HCT116 (cell line): ENCODE measurements around the gene EPHB3.

Source experiments
- CTCF ChIP-seq, 3 experiments: fragments of 200-600 bp in 1 of 3; sonication (generic) in 1 of 3; IDR thresholded peaks in 2 of 3; conservative IDR thresholded peaks in 1 of 3; 2 replicates each; pipeline ENCODE4 v1.5.1; 2012 to 2017; ENCODE audit warnings: low read depth in 2 of 3, low read length in 2 of 3, antibody characterized with exemption in 1 of 3, borderline replicate concordance in 1 of 3, control low read depth in 1 of 3, mild to moderate bottlenecking in 1 of 3, mixed read lengths in 1 of 3, mixed run types in 1 of 3, moderate library complexity in 1 of 3; ENCODE audit not compliant: insufficient read depth in 1 of 3
- EZH2phosphoT487 ChIP-seq: fragments of 200-600 bp; IDR thresholded peaks from 2 replicates; pipeline ENCODE4 v1.6.1; 2018; ENCODE audit warnings: antibody characterized with exemption, borderline replicate concordance
- MAX ChIP-seq: IDR thresholded peaks from 2 replicates; pipeline ENCODE4 v1.6.1; 2012
- POLR2A ChIP-seq: IDR thresholded peaks from 2 replicates; pipeline ENCODE4 v1.7.0; 2011; ENCODE audit warnings: borderline replicate concordance; ENCODE audit not compliant: insufficient read depth, insufficient read length; ENCODE audit errors: extremely low read depth
- POLR2AphosphoS5 ChIP-seq: IDR thresholded peaks from 2 replicates; pipeline ENCODE4 v1.6.1; 2011; ENCODE audit warnings: mild to moderate bottlenecking, low read depth, low read length, moderate library complexity
- RAD21 ChIP-seq: IDR thresholded peaks from 2 replicates; pipeline ENCODE4 v1.6.1; 2012; ENCODE audit warnings: low read depth, mild to moderate bottlenecking
- REST ChIP-seq: IDR thresholded peaks from 2 replicates; pipeline ENCODE4 v1.6.1; 2012; ENCODE audit warnings: low read depth
- ZNF274 ChIP-seq: fragments of 200-500 bp; sonication (Bioruptor generic); IDR thresholded peaks from 2 replicates; pipeline ENCODE4 v1.6.1; 2014; ENCODE audit warnings: mild to moderate bottlenecking, low read depth, low read length, inconsistent platforms

- TF ChIP-seq REST: no peak
- no peak for TF ChIP-seq POLR2AphosphoS5
- no peak for TF ChIP-seq CTCF (IDR thresholded peaks at IDR 0.05 in 2 of 3, conservative IDR thresholded peaks at IDR 0.05 in 1 of 3; ENCODE audit: borderline replicate concordance in 1 of 3, insufficient read depth in 1 of 3, low read depth in 2 of 3, low read length in 2 of 3)
- TF ChIP-seq MAX: no peak
- TF ChIP-seq ZNF274: no peak
- TF ChIP-seq EZH2phosphoT487: no peak
- no peak for TF ChIP-seq RAD21
- TF ChIP-seq POLR2A: no peak
Observed at GRCh38 chr3:184595726-184596125, 34.1 kb downstream of the EPHB3 start.
